Measurements from ENCODE around the gene CLTCL1. TPM values are rescaled to one million over a fixed set of nuclear protein-coding genes. Genes with fewer than 3 reads are reported as not detected.

The CLTCL1 gene
- total RNA-seq, 2 donors from 2014 or later = 0.66 to 2.3 TPM

DNA sequence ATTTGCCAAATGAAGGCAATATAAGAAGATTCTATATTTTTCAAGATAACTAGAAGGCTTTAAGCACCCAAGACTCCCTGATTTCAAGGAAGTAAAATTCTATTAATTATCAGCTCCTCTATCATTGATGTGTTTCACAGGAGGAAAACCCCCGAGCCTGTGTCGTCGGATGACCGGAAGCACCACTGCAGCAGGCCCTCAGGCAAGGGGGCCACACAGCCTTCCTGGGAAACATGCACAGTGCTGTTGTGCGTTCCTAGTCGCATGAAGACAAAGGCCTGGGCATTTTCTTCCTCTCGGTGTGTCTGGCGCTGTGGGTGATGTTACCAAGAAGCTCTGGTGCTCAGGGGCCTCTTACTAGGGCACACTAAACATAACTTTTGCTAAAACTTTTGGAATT is 16.4 kb downstream of the CLTCL1 start:
- H3K27ac ChIP-seq = no peak overlapping the region
- no peaks in the 10 kb centered on the region for H3K9me3 ChIP-seq

GRCh38 chr22:19271856-19272535 is 19.5 kb downstream of the CLTCL1 start:
- intact Hi-C loops (cut with DNase I) = no loop called here
- ATAC-seq (peak; percentile 38), DNase-seq (peak in 2 of 4 donors; percentile 10 to 23)
- no peak overlapping the region for H3K4me3 ChIP-seq
- H3K36me3 ChIP-seq (replicated peaks in 1 of 2; ENCODE audit: insufficient read depth in 1 of 2, low read depth in 2 of 2) = no peaks in the 10 kb centered on the region
- no peaks in the 10 kb centered on the region for H3K4me1 ChIP-seq
- H3K9me3 ChIP-seq = no peaks in the 10 kb centered on the region
- H3K27me3 ChIP-seq = no peaks in the 10 kb centered on the region
- TF ChIP-seq POLR2A (IDR thresholded peaks at IDR 0.05) (no peak), CTCF (IDR thresholded peaks at IDR 0.05) (no peak)
- 68 to 74% methylated on average over 10 of the region's 10 CpGs for WGBS, 2 donors
- peak overlapping the region in 2 of 4 donors; percentile 10 to 45 for H3K27ac ChIP-seq

More for the DNA sequence above, 16.4 kb downstream of the CLTCL1 start:
- intact Hi-C loops (cut with DNase I) = no loop called here
- H3K4me3 ChIP-seq = no peak overlapping the region
- TF ChIP-seq CTCF (IDR thresholded peaks at IDR 0.05) (no peak), POLR2A (IDR thresholded peaks at IDR 0.05) (no peak)
- H3K27me3 ChIP-seq = no peaks in the 10 kb centered on the region
- DNase-seq (no peak), ATAC-seq (no peak)
- H3K4me1 ChIP-seq = no peaks in the 10 kb centered on the region
- no peaks in the 10 kb centered on the region for H3K36me3 ChIP-seq (replicated peaks in 1 of 2; ENCODE audit: insufficient read depth in 1 of 2, low read depth in 2 of 2)
- 93 to 97% methylated on average over 8 of the region's 8 CpGs for WGBS, 2 donors

GRCh38 chr22:19271273-19271855 is 20.2 kb downstream of the CLTCL1 start:
- H3K27me3 ChIP-seq = no peaks in the 10 kb centered on the region
- no peak overlapping the region for H3K4me3 ChIP-seq
- WGBS, 2 donors = 65 to 77% methylated on average over 4 of the region's 4 CpGs
- intact Hi-C loops (cut with DNase I) = no loop called here
- DNase-seq = no peak
- H3K9me3 ChIP-seq = no peaks in the 10 kb centered on the region
- H3K4me1 ChIP-seq = no peaks in the 10 kb centered on the region
- no peak for TF ChIP-seq CTCF (IDR thresholded peaks at IDR 0.05)
- no peak for TF ChIP-seq POLR2A (IDR thresholded peaks at IDR 0.05)
- H3K27ac ChIP-seq = peak overlapping the region in 2 of 4 donors; percentile 10 to 22
- no peak for ATAC-seq
- H3K36me3 ChIP-seq (replicated peaks in 1 of 2; ENCODE audit: insufficient read depth in 1 of 2, low read depth in 2 of 2) = no peaks in the 10 kb centered on the region

DNA sequence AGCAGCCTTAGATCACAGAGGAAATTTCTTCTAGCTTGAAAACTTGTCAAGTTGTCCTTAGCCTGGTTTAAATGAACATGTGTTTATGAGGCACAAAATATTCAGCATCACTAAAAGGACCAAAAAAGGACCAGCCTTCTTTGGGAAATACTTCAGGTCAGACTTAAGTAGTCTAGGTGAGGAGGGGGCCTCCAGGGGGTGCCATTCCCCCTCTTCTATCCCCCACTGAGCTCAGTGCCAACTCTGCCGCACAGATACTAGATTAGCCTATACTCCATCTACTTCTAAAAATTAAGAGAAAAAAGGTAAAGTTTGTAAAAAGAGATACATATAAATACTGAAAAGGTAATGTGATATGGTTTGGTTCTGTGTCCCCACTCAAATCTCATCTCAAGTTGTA is 20.6 kb downstream of the CLTCL1 start:
- Histone ChIP-seq H3K4me3 (no peak overlapping the region), H3K27me3 (no peaks in the 10 kb centered on the region), H3K27ac (no peak overlapping the region), H3K4me1 (no peaks in the 10 kb centered on the region), H3K36me3 (replicated peaks in 1 of 2; ENCODE audit: insufficient read depth in 1 of 2, low read depth in 2 of 2) (no peaks in the 10 kb centered on the region), H3K9me3 (no peaks in the 10 kb centered on the region)
- TF ChIP-seq POLR2A (IDR thresholded peaks at IDR 0.05) (no peak), CTCF (IDR thresholded peaks at IDR 0.05) (no peak)
- WGBS, 2 donors = 84 to 100% methylated on average over 1 of the region's 1 CpG
- DNase-seq (no peak), ATAC-seq (no peak)
- intact Hi-C loops (cut with DNase I) = no loop called here
